H1 (cell line): ENCODE data around the gene TNFSF15. TPM values are rescaled to one million over a fixed set of nuclear protein-coding genes. Genes with fewer than 3 reads are reported as not detected.

Experiments
- CTCF ChIA-PET: fragments of 300-600 bp; sonication (Branson Sonifier 250); formaldehyde crosslinking; loops from one replicate; lab custom pipeline; 2021; ENCODE audit not compliant: partially characterized antibody; lab: Charles Lee
- POLR2A ChIA-PET: fragments of 300-600 bp; sonication (Branson Sonifier 250); formaldehyde crosslinking; loops from one replicate; lab custom pipeline; 2021; ENCODE audit warnings: inconsistent platforms; ENCODE audit not compliant: partially characterized antibody; lab: Charles Lee
- DNase-seq, 2 experiments: peaks; one replicate each; pipeline versions ENCODE4 v3.0.0 to v3.0.0-alpha.2; 2010 to 2022; ENCODE audit warnings: low spot score in 2 of 2, low read depth in 1 of 2, mixed read lengths in 1 of 2
- FAIRE-seq: peaks from 2 replicates; lab custom pipeline; 2011; peaks lifted over from hg19 to GRCh38; lab: Jason Lieb, UNC
- H2AFZ ChIP-seq: 2 replicates; pipeline ENCODE4 v1.8.1; 2012; ENCODE audit warnings: low read length, inconsistent platforms
- H2AK5ac ChIP-seq: 2 replicates; pipeline ENCODE4 v1.6.1; 2013; ENCODE audit warnings: low read depth, low read length
- H2BK120ac ChIP-seq: replicated peaks from 2 replicates; pipeline ENCODE3; 2013; ENCODE audit warnings: low read depth, low read length, inconsistent platforms
- H2BK12ac ChIP-seq: 2 replicates; pipeline ENCODE4 v1.6.1; 2013; ENCODE audit warnings: low read depth, low read length
- H2BK15ac ChIP-seq: 2 replicates; pipeline ENCODE4 v1.6.1; 2013; ENCODE audit warnings: low read length
- H2BK20ac ChIP-seq: 2 replicates; pipeline ENCODE4 v1.6.1; 2013; ENCODE audit warnings: low read length
- H2BK5ac ChIP-seq: 2 replicates; pipeline ENCODE4 v1.6.1; 2013; ENCODE audit warnings: low read depth, low read length
- H3K14ac ChIP-seq: 2 replicates; pipeline ENCODE4 v1.6.1; 2013; ENCODE audit warnings: inconsistent platforms; ENCODE audit not compliant: insufficient read length
- H3K18ac ChIP-seq: 2 replicates; pipeline ENCODE4 v1.6.1; 2013; ENCODE audit warnings: low read length; ENCODE audit errors: extremely low read depth
- H3K23ac ChIP-seq: 2 replicates; pipeline ENCODE4 v1.6.1; 2013; ENCODE audit warnings: inconsistent platforms; ENCODE audit not compliant: insufficient read length
- H3K23me2 ChIP-seq: 2 replicates; pipeline ENCODE4 v1.6.1; 2013; ENCODE audit warnings: low read depth, low read length
- H3K27ac ChIP-seq: 2 replicates; pipeline ENCODE4 v1.6.1; 2011; ENCODE audit warnings: low read depth, low read length, inconsistent platforms
- H3K27me3 ChIP-seq, 4 experiments: replicated peaks in 1 of 4; 1 replicate in 1 of 4; 2 replicates in 3 of 4; pipeline versions ENCODE4 v1.6.1 to v1.8.1; 2011 to 2013; ENCODE audit warnings: low read length in 3 of 4, mild to moderate bottlenecking in 3 of 4, inconsistent platforms in 2 of 4, mixed read lengths in 2 of 4, moderate library complexity in 1 of 4; ENCODE audit not compliant: control insufficient read depth in 3 of 4, insufficient read depth in 3 of 4; ENCODE audit errors: extremely low read depth in 1 of 4
- H3K36me3 ChIP-seq, 4 experiments: 2 replicates each; pipeline versions ENCODE4 v1.6.1 to v1.8.1; 2011 to 2013; ENCODE audit warnings: mild to moderate bottlenecking in 4 of 4, low read length in 3 of 4, moderate library complexity in 2 of 4, control low read depth in 1 of 4, inconsistent platforms in 1 of 4; ENCODE audit not compliant: insufficient read depth in 4 of 4, control insufficient read depth in 2 of 4
- H3K4ac ChIP-seq: replicated peaks from 2 replicates; pipeline ENCODE3; 2013; ENCODE audit warnings: low read length, low read depth, mixed read lengths, inconsistent platforms; ENCODE audit not compliant: insufficient read length
- H3K4me1 ChIP-seq, 4 experiments: replicated peaks in 1 of 4; 1 replicate in 1 of 4; 2 replicates in 3 of 4; pipeline versions ENCODE4 v1.6.1 to v1.8.1; 2011 to 2013; ENCODE audit warnings: low read length in 3 of 4, inconsistent platforms in 2 of 4, mixed read lengths in 1 of 4; ENCODE audit not compliant: insufficient read depth in 4 of 4, control insufficient read depth in 3 of 4
- H3K4me2 ChIP-seq, 2 experiments: 2 replicates each; pipeline versions ENCODE4 v1.6.1 to v1.8.1; 2011 to 2013; ENCODE audit warnings: low read depth in 2 of 2, low read length in 2 of 2, control low read depth in 1 of 2, inconsistent platforms in 1 of 2, mild to moderate bottlenecking in 1 of 2; ENCODE audit not compliant: insufficient read depth in 1 of 2
- H3K4me3 ChIP-seq, 4 experiments: fragments of 200-600, 300-600 bp in 1 of 4; sonication (generic), shearing (Covaris generic), sonication (Bioruptor Twin) in 1 of 4; 2 replicates each; pipeline versions ENCODE4 v1.5.1 to v1.8.1; 2011 to 2016; ENCODE audit warnings: low read length in 4 of 4, low read depth in 3 of 4, control low read depth in 2 of 4, inconsistent platforms in 2 of 4, mild to moderate bottlenecking in 2 of 4, mixed read lengths in 1 of 4, moderate library complexity in 1 of 4; ENCODE audit not compliant: insufficient read depth in 2 of 4; ENCODE audit errors: extremely low read depth in 1 of 4
- H3K56ac ChIP-seq: replicated peaks from 2 replicates; pipeline ENCODE3; 2013; ENCODE audit warnings: low read depth, mild to moderate bottlenecking, mixed read lengths, low read length, inconsistent platforms; ENCODE audit not compliant: insufficient read length
- H3K79me1 ChIP-seq: 2 replicates; pipeline ENCODE4 v1.6.1; 2013; ENCODE audit warnings: low read depth, low read length, control low read depth
- H3K79me2 ChIP-seq, 2 experiments: 2 replicates each; pipeline versions ENCODE4 v1.6.1 to v1.8.1; 2012 to 2013; ENCODE audit warnings: low read length in 2 of 2, mild to moderate bottlenecking in 2 of 2, inconsistent platforms in 1 of 2; ENCODE audit not compliant: insufficient read depth in 2 of 2, control insufficient read depth in 1 of 2
- H3K9ac ChIP-seq, 4 experiments: replicated peaks in 1 of 4; 1 replicate in 1 of 4; 2 replicates in 3 of 4; pipeline versions ENCODE4 v1.6.1 to v1.8.1; 2011 to 2013; ENCODE audit warnings: low read depth in 3 of 4, low read length in 3 of 4, control low read depth in 2 of 4, mild to moderate bottlenecking in 2 of 4, moderate library complexity in 2 of 4, inconsistent platforms in 1 of 4; ENCODE audit errors: extremely low read depth in 1 of 4
- H3K9me3 ChIP-seq, 2 experiments: 2 replicates each; pipeline versions ENCODE4 v1.6.1 to v1.8.1; 2012 to 2013; ENCODE audit warnings: mild to moderate bottlenecking in 2 of 2, moderate library complexity in 2 of 2, control low read depth in 1 of 2, inconsistent platforms in 1 of 2, low read depth in 1 of 2, low read length in 1 of 2, mixed read lengths in 1 of 2; ENCODE audit not compliant: insufficient read depth in 2 of 2
- H4K20me1 ChIP-seq, 2 experiments: replicated peaks in 1 of 2; 2 replicates each; pipeline versions ENCODE3 to v1.8.1; 2011 to 2013; ENCODE audit warnings: inconsistent platforms in 2 of 2, low read length in 2 of 2, mild to moderate bottlenecking in 1 of 2; ENCODE audit not compliant: insufficient read depth in 2 of 2, control insufficient read depth in 1 of 2
- H4K5ac ChIP-seq: 2 replicates; pipeline ENCODE4 v1.6.1; 2013; ENCODE audit warnings: low read length, low read depth, mixed read lengths, inconsistent platforms; ENCODE audit not compliant: insufficient read length
- H4K8ac ChIP-seq: 2 replicates; pipeline ENCODE4 v1.8.0; 2013; ENCODE audit warnings: mild to moderate bottlenecking, moderate library complexity, low read length, inconsistent platforms; ENCODE audit not compliant: insufficient read depth; ENCODE audit errors: extremely low read depth
- H4K91ac ChIP-seq: replicated peaks from 2 replicates; pipeline ENCODE3; 2013; ENCODE audit warnings: low read length, mixed read lengths, inconsistent platforms; ENCODE audit not compliant: insufficient read length
- ASH2L ChIP-seq: fragments of 200-600, 300-600 bp; sonication (generic); IDR thresholded peaks from one replicate; pipeline ENCODE4 v1.7.1; 2017; ENCODE audit warnings: low read length
- CBX8 ChIP-seq: fragments of 300-800, 300-1000 bp; sonication (generic); IDR thresholded peaks from 2 replicates; pipeline ENCODE4 v1.7.1; 2016; ENCODE audit warnings: low read depth, low read length, borderline replicate concordance
- FOSL1 ChIP-seq: IDR thresholded peaks from 2 replicates; pipeline ENCODE4 v1.6.1; 2011; ENCODE audit warnings: mild to moderate bottlenecking, low read depth, low read length, moderate library complexity; ENCODE audit not compliant: insufficient read depth
- GABPA ChIP-seq: IDR thresholded peaks from 2 replicates; pipeline ENCODE4 v1.6.1; 2011; ENCODE audit warnings: mild to moderate bottlenecking, low read length, moderate library complexity, borderline replicate concordance; ENCODE audit not compliant: insufficient read depth
- MAX ChIP-seq: IDR thresholded peaks from 2 replicates; pipeline ENCODE4 v1.6.1; 2012; ENCODE audit warnings: inconsistent platforms
- NANOG ChIP-seq: IDR thresholded peaks from 2 replicates; pipeline ENCODE4 v1.6.1; 2011; ENCODE audit warnings: low read length, low read depth, mild to moderate bottlenecking, inconsistent platforms; ENCODE audit not compliant: insufficient read depth, poor library complexity, severe bottlenecking
- NRF1 ChIP-seq: IDR thresholded peaks from 2 replicates; pipeline ENCODE4 v1.6.1; 2011; ENCODE audit warnings: mild to moderate bottlenecking, low read depth, low read length, improper control_type of control experiment
- POLR2A ChIP-seq, 2 experiments: IDR thresholded peaks; 1 replicate in 1 of 2; 2 replicates in 1 of 2; pipeline ENCODE4 v1.6.1; 2011; ENCODE audit warnings: low read depth in 2 of 2, low read length in 2 of 2, mild to moderate bottlenecking in 2 of 2; ENCODE audit errors: control extremely low read depth in 1 of 2
- RXRA ChIP-seq: IDR thresholded peaks from 2 replicates; pipeline ENCODE4 v1.6.1; 2011; ENCODE audit warnings: low read depth, mild to moderate bottlenecking, low read length, moderate library complexity; ENCODE audit not compliant: insufficient read depth
- SIN3A ChIP-seq, 2 experiments: IDR thresholded peaks in 1 of 2; conservative IDR thresholded peaks in 1 of 2; 2 replicates each; pipeline ENCODE4 v1.6.1; 2011 to 2012; ENCODE audit warnings: low read length in 2 of 2, improper control_type of control experiment in 1 of 2, low read depth in 1 of 2, mild to moderate bottlenecking in 1 of 2
- USF2 ChIP-seq: IDR thresholded peaks from 2 replicates; pipeline ENCODE4 v1.6.1; 2011; ENCODE audit warnings: low read length, improper control_type of control experiment
- YY1 ChIP-seq: IDR thresholded peaks from 2 replicates; pipeline ENCODE4 v1.6.1; 2011; ENCODE audit warnings: low read depth, mild to moderate bottlenecking, low read length
- WGBS, 2 experiments: shearing (Covaris generic) in 1 of 2; methylation state at CpG; one replicate each; pipeline versions ENCODE4 v1.1.6 to v1.1.7; 2013 to 2015; ENCODE audit warnings: low lambda C conversion rate in 2 of 2, mixed read lengths in 2 of 2, inconsistent platforms in 1 of 2, low coverage in 1 of 2, missing lambda C conversion rate in 1 of 2; ENCODE audit not compliant: insufficient replicate concordance in 2 of 2, insufficient coverage in 1 of 2, insufficient read length in 1 of 2; ENCODE audit errors: extremely low coverage in 1 of 2, missing lambda C conversion rate in 1 of 2; 5-methylcytosine and 5-hydroxymethylcytosine counted together
- polyA plus RNA-seq, 7 experiments: library from polyadenylated mRNA; depleted of rRNA in 3 of 7; stranded (reverse) in 5 of 7; unstranded in 2 of 7; fragments of >200 nt in 5 of 7; fragments of 200-250 nt in 2 of 7; gene quantifications; 1 replicate in 5 of 7; 2 replicates in 1 of 7; 4 replicates in 1 of 7; pipeline versions ENCODE4 v1.2.1 to v1.2.3, GENCODE V29; 2011 to 2013; ENCODE audit warnings: missing spikeins in 2 of 7, mixed read lengths in 2 of 7
- total RNA-seq: library from RNA; stranded (reverse); fragmentation: NEBNext Ultra II Directional; extraction: Animal tissue kit (Norgen Biotek cat#: 25700); gene quantifications from 2 replicates; pipeline ENCODE4 v1.2.1, GENCODE V29; 2021

Gene TNFSF15
- total and polyA plus RNA-seq, 2 of the 8 experiments (the other 6 are each of a cell fraction or from before 2014, with no cell fraction given) = 0.09 to 0.17 TPM

GRCh38 chr9:114798101-114798500 is 7.7 kb downstream of the TNFSF15 start:
- Histone ChIP-seq H3K27ac (no peak overlapping the region), H2BK20ac (no peak overlapping the region), H3K4ac (no peak overlapping the region), H3K4me1 (peaks cover 0 to 4% (median 2%) of the 10 kb centered on the region in 4 experiments; a peak in 3 of 7 replicates), H3K23me2 (no peaks in the 10 kb centered on the region; the same call in 1 of the 2 replicates), H2BK12ac (no peak overlapping the region), H2BK5ac (no peak overlapping the region), H4K8ac (no peak overlapping the region), H2BK120ac (no peak overlapping the region), H4K91ac (no peak overlapping the region), H3K4me3 (no peak overlapping the region), H3K14ac (no peak overlapping the region), H3K18ac (no peak overlapping the region), H3K27me3 (no peaks in the 10 kb centered on the region), H4K20me1 (no peaks in the 10 kb centered on the region), H2AK5ac (no peak overlapping the region), H3K4me2 (no peak overlapping the region), H2AFZ (no peak overlapping the region), H3K79me2 (no peaks in the 10 kb centered on the region), H3K23ac (no peak overlapping the region), H2BK15ac (no peak overlapping the region), H3K79me1 (no peaks in the 10 kb centered on the region), H4K5ac (no peak overlapping the region), H3K9me3 (no peaks in the 10 kb centered on the region), H3K9ac (no peak overlapping the region), H3K36me3 (no peaks in the 10 kb centered on the region), H3K56ac (no peak overlapping the region)
- no peak for TF ChIP-seq CBX8
- TF ChIP-seq RXRA = no peak
- no peak for TF ChIP-seq FOSL1
- TF ChIP-seq SIN3A (conservative IDR thresholded peaks at IDR 0.05 in 1 of 2, IDR thresholded peaks at IDR 0.05 in 1 of 2; ENCODE audit: low read depth in 1 of 2, low read length in 2 of 2) = no peak
- TF ChIP-seq USF2 = no peak
- TF ChIP-seq MAX = no peak
- no peak for TF ChIP-seq GABPA
- TF ChIP-seq NANOG = no peak
- TF ChIP-seq NRF1 = no peak
- TF ChIP-seq ASH2L = no peak
- no peak for TF ChIP-seq POLR2A (IDR thresholded peaks at IDR 0.05; ENCODE audit: control extremely low read depth in 1 of 2, low read depth in 2 of 2, low read length in 2 of 2)
- no peak for TF ChIP-seq YY1
- CTCF ChIA-PET = interaction anchor here (0.6 to 1.8 kb wide), 4 partner anchors 59 to 437 kb away, joined by 3 to 5 read pairs (median 4); no protein-coding TSS in a partner anchor
- DNase-seq = no peak
- WGBS, 2 experiments = 85% methylated on average over 1 of the region's 1 CpG; no CpG with 5 or more reads in 1 of the 2 experiments
- POLR2A ChIA-PET = no interaction called here
- FAIRE-seq = no peak
